Measurements from ENCODE around the gene CNTN1.

Gene CNTN1

DNA sequence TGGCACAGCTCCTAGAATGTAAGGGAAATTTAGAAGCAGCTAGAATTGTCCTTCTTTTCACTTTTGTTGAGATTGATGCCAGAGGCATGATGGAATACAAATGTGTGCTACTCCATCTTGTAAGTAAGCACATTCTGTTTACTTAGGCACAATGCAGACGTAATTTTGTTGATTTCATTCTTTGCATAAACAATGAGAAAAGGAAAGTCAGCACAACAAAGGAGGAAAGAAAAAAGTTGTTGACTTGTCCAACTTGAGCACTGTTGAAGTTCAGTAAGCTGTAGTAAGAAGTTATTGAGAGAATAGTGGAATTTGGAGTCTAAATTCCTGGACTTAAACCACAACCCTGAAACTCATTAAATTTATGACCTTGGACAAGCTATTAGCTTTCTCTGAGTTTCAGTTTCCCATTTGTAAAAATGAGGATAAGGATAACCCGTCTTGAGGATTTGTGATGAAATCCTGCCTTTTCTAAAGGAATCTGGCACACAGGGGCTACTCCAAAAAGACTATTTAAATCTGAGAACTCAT is 19.4 kb upstream of the CNTN1 start:
- no peak overlapping the region for H3K27ac ChIP-seq
- TF ChIP-seq, protein P1, sequence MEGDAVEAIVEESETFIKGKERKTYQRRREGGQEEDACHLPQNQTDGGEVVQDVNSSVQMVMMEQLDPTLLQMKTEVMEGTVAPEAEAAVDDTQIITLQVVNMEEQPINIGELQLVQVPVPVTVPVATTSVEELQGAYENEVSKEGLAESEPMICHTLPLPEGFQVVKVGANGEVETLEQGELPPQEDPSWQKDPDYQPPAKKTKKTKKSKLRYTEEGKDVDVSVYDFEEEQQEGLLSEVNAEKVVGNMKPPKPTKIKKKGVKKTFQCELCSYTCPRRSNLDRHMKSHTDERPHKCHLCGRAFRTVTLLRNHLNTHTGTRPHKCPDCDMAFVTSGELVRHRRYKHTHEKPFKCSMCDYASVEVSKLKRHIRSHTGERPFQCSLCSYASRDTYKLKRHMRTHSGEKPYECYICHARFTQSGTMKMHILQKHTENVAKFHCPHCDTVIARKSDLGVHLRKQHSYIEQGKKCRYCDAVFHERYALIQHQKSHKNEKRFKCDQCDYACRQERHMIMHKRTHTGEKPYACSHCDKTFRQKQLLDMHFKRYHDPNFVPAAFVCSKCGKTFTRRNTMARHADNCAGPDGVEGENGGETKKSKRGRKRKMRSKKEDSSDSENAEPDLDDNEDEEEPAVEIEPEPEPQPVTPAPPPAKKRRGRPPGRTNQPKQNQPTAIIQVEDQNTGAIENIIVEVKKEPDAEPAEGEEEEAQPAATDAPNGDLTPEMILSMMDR (conservative IDR thresholded peaks at IDR 0.05): no peak
- TF ChIP-seq ZFX (IDR thresholded peaks at IDR 0.05): no peak

DNA sequence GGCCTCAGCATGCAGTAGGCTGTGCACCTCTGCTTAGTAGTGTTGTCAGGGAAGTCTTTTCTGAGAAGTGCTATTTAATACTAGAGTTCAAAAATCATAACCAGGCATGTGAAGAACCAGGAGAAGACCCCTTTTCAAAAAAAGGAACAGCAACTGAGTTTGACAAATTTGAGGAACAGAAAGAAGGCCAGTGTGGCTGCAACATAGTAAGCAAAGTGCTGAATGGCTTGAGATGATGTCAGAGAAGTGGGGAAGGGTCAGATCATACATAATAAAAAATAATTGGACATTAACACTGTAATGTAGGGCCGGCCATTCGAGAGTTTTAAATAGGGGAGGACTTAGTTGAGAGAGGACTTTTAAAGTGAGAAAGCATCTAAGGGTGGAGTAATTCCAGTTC is 11.1 kb upstream of the CNTN1 start:
- H3K27ac ChIP-seq: no peak overlapping the region
- no peak for TF ChIP-seq ZFX (IDR thresholded peaks at IDR 0.05)
- TF ChIP-seq, protein P1 (conservative IDR thresholded peaks at IDR 0.05): no peak

DNA sequence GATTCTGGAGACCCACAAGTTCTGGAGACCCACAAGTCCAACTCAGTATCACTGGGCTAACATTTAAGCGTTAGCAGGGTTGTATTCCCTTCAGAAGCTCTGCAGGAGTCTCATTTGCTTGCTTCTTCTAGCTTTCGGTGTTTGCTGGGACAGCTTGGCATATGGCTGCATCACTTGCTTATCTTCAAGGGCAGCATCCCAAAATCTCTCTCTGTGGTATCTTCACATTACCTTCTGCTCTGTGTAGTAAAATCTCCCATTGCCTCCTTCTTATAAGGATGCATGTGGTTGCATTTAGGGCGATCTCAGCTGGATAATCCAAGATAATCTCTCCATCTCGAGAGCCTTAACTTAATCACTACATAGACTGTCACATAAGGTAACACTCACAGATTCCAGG is 7.3 kb upstream of the CNTN1 start:
- TF ChIP-seq, protein P1 (conservative IDR thresholded peaks at IDR 0.05): no peak
- no peak for TF ChIP-seq ZFX (IDR thresholded peaks at IDR 0.05)
- no peak overlapping the region for H3K27ac ChIP-seq

GRCh38 chr12:40688085-40688725 is 4.0 kb upstream of the CNTN1 start:
- H3K27ac ChIP-seq: no peak overlapping the region
- TF ChIP-seq ZFX (IDR thresholded peaks at IDR 0.05): no peak
- TF ChIP-seq, protein P1 (conservative IDR thresholded peaks at IDR 0.05): no peak

GRCh38 chr12:40689576-40689975 is 2.7 kb upstream of the CNTN1 start:
- TF ChIP-seq, protein P1 (conservative IDR thresholded peaks at IDR 0.05): no peak
- TF ChIP-seq ZFX (IDR thresholded peaks at IDR 0.05): no peak
- no peak overlapping the region for H3K27ac ChIP-seq

GRCh38 chr12:40692765-40693206 is 547 bp downstream of the CNTN1 start:
- no peak overlapping the region for H3K27ac ChIP-seq
- TF ChIP-seq, protein P1 (conservative IDR thresholded peaks at IDR 0.05): no peak
- TF ChIP-seq ZFX (IDR thresholded peaks at IDR 0.05): no peak

DNA sequence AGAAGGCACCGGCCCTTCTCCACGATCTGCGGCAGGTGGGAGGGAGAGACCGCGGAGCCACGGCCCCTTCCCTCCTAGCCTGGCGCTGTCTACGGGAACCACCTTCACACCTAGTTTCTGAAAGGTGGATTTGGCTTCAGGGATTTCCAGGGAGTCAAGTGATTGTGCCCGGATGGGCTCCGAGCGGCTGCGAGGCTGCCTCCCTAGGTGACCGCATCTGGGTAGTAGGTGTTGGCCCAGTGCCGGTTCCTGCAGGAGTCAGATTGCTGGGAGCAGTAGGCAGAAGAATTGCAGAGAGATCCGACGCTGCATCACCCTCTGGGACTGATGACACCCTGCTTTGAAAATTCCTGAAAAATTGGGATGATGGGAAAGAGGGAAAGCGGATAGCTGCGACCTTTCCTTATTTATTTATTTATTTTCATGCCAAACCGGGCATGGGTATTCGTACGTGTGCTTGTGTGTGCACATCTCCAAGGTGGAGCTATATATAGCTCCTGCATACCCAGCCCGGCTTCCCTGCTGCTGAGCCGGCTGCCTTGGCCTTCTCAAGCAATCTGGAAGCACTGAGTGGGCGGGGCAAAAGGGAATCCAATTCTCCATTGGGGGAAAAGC is 1.1 kb downstream of the CNTN1 start:
- H3K27ac ChIP-seq: no peak overlapping the region
- no peak for TF ChIP-seq ZFX (IDR thresholded peaks at IDR 0.05)
- TF ChIP-seq, protein P1 (conservative IDR thresholded peaks at IDR 0.05): no peak
